Vagina (tissue), 2 donors: ENCODE measurements around the gene OPTC.

Experiments used
- POLR2A ChIP-seq, 2 donors: fragments of 450-650 bp; IDR thresholded peaks; one replicate each; pipeline ENCODE4 v1.6.1; 2017; ENCODE audit warnings: antibody characterized with exemption in 2 of 2, mild to moderate bottlenecking in 2 of 2, moderate library complexity in 2 of 2
- TF ChIP-seq, protein P1 (sequence below), 3 experiments: fragments of 450-650 bp in 2 of 3; fragments of 200-600 bp in 1 of 3; sonication (generic) in 1 of 3; IDR thresholded peaks; one replicate each; pipeline ENCODE4 v1.5.1; 2017 to 2019; ENCODE audit warnings: antibody characterized with exemption in 3 of 3, mild to moderate bottlenecking in 2 of 3, moderate library complexity in 2 of 3

DNA sequence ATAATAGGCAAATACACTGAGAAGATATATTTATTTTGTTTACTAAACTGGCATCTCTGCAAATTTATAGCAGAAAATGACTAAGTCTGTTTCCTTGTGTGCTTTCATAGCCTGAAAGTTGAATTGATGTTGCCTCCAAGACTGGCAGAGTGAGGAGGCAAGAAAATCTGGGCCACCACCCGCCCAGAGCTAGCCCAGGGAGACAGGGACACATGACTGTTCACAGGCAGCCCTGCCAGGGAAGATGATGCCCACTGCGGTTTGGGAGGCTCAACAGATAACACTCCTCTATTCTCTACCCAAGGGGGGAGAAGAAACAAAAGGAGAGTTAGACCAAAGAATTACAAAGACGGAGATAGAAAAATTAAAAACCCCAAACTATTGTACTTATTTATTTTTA lies 37.1 kb downstream of the OPTC start:
- TF ChIP-seq, protein P1, sequence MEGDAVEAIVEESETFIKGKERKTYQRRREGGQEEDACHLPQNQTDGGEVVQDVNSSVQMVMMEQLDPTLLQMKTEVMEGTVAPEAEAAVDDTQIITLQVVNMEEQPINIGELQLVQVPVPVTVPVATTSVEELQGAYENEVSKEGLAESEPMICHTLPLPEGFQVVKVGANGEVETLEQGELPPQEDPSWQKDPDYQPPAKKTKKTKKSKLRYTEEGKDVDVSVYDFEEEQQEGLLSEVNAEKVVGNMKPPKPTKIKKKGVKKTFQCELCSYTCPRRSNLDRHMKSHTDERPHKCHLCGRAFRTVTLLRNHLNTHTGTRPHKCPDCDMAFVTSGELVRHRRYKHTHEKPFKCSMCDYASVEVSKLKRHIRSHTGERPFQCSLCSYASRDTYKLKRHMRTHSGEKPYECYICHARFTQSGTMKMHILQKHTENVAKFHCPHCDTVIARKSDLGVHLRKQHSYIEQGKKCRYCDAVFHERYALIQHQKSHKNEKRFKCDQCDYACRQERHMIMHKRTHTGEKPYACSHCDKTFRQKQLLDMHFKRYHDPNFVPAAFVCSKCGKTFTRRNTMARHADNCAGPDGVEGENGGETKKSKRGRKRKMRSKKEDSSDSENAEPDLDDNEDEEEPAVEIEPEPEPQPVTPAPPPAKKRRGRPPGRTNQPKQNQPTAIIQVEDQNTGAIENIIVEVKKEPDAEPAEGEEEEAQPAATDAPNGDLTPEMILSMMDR (IDR thresholded peaks at IDR 0.05): no peak
- no peak for TF ChIP-seq POLR2A (IDR thresholded peaks at IDR 0.05)
